ENCODE results near the gene CUL4A.

- TF ChIP-seq RBAK (tag by site-specific recombination; IDR thresholded peaks at IDR 0.05) (no peak), ZNF837 (tag by site-specific recombination; IDR thresholded peaks at IDR 0.05) (no peak), CTCF (tag by site-specific recombination; IDR thresholded peaks at IDR 0.05) (no peak), GFI1B (tag by site-specific recombination; IDR thresholded peaks at IDR 0.05) (no peak), ZBTB17 (tag by site-specific recombination; IDR thresholded peaks at IDR 0.05) (no peak), AEBP2 (tag by site-specific recombination; IDR thresholded peaks at IDR 0.05; ENCODE audit: borderline replicate concordance) (no peak), ZBTB26 (tag by site-specific recombination; optimal IDR thresholded peaks at IDR 0.05) (no peak), ZEB2 (tag by site-specific recombination; IDR thresholded peaks at IDR 0.05) (no peak), ZNF600 (tag by site-specific recombination; IDR thresholded peaks at IDR 0.05) (no peak), PATZ1 (tag by site-specific recombination; IDR thresholded peaks at IDR 0.05) (no peak)
Measured at GRCh38 chr13:113252516-113253095, 43.2 kb downstream of the CUL4A start.
